DND-41 (cell line): ENCODE results near the gene TMEM223.

ENCODE experiments used
- CTCF ChIP-seq: IDR thresholded peaks from 2 replicates; pipeline ENCODE4 v1.5.1; 2012; ENCODE audit warnings: borderline replicate concordance, low read length, moderate library complexity, mild to moderate bottlenecking; ENCODE audit not compliant: poor library complexity, severe bottlenecking; ENCODE audit errors: extremely low read depth
- EZH2 ChIP-seq: IDR thresholded peaks from 3 replicates; pipeline ENCODE4 v1.6.1; 2012; ENCODE audit warnings: borderline replicate concordance, low read depth, mild to moderate bottlenecking, moderate library complexity, low read length, inconsistent platforms; ENCODE audit not compliant: severe bottlenecking

- TF ChIP-seq CTCF (no peak), EZH2 (no peak)
These were observed 9.1 kb downstream of the TMEM223 start for GRCh38 chr11:62782753-62783152.
